Measurements from ENCODE around the gene TEAD1.

DNA sequence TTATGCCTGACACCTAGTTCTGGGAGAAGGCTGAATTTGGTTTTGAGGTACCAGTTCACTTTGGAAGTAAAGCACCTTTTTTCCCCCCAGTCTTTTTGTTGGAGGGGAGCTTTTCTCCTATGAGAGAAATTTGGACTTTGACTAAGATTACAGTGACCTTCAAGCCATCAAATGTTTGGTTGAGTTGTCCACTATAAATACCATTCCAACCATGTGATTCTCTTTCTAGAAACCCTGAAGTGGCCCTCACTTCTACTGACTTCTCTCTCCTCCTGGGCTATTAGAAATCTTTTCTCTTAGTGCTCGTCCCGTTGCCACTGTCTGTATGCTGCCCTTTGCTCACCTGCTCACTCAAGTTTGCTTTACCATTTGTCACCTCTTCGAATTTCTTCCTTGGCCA, 82.6 kb downstream of the TEAD1 start:
- TF ChIP-seq, protein P1, sequence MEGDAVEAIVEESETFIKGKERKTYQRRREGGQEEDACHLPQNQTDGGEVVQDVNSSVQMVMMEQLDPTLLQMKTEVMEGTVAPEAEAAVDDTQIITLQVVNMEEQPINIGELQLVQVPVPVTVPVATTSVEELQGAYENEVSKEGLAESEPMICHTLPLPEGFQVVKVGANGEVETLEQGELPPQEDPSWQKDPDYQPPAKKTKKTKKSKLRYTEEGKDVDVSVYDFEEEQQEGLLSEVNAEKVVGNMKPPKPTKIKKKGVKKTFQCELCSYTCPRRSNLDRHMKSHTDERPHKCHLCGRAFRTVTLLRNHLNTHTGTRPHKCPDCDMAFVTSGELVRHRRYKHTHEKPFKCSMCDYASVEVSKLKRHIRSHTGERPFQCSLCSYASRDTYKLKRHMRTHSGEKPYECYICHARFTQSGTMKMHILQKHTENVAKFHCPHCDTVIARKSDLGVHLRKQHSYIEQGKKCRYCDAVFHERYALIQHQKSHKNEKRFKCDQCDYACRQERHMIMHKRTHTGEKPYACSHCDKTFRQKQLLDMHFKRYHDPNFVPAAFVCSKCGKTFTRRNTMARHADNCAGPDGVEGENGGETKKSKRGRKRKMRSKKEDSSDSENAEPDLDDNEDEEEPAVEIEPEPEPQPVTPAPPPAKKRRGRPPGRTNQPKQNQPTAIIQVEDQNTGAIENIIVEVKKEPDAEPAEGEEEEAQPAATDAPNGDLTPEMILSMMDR (IDR thresholded peaks at IDR 0.05; ENCODE audit: low read depth, low read length, poor library complexity, severe bottlenecking) = no peak
- no peak for TF ChIP-seq EZH2phosphoT487 (IDR thresholded peaks at IDR 0.05; ENCODE audit: borderline replicate concordance, low read length)
